Measurements from ENCODE around the gene BANK1. TPM values are rescaled to one million over a fixed set of nuclear protein-coding genes. Genes with fewer than 3 reads are reported as not detected.

The BANK1 gene
- total and polyA plus RNA-seq, 10 of the 15 experiments (the other 5 are each of a cell fraction or from before 2014, with no cell fraction given) = 0.13 to 2.1 (median 0.42) TPM

- POLR2A ChIA-PET = no interaction called here
- Histone ChIP-seq H3K36me3 (ENCODE audit: control insufficient read depth in 2 of 2, insufficient read depth in 2 of 2, low read length in 1 of 2) (no peaks in the 10 kb centered on the region), H3K4me1 (ENCODE audit: control insufficient read depth, insufficient read depth, low read length) (no peaks in the 10 kb centered on the region), H3K79me2 (ENCODE audit: control insufficient read depth, insufficient read depth, low read length) (no peaks in the 10 kb centered on the region), H3K9me3 (replicated peaks; ENCODE audit: control insufficient read depth, insufficient read depth, low read length) (no peaks in the 10 kb centered on the region), H3K27ac (ENCODE audit: control insufficient read depth, insufficient read depth) (no peak overlapping the region), H3K4me3 (no peak overlapping the region), H3K9ac (ENCODE audit: control insufficient read depth, insufficient read depth, low read length) (no peak overlapping the region), H2AFZ (ENCODE audit: control insufficient read depth, low read depth, low read length) (no peak overlapping the region), H4K20me1 (ENCODE audit: control insufficient read depth, insufficient read depth) (no peaks in the 10 kb centered on the region), H3K27me3 (replicated peaks in 1 of 2; ENCODE audit: control insufficient read depth in 2 of 2, insufficient read depth in 2 of 2, low read length in 1 of 2) (no peaks in the 10 kb centered on the region), H3K4me2 (ENCODE audit: control insufficient read depth, insufficient read depth) (no peak overlapping the region)
- in situ Hi-C loops (cut with MboI) = no loop called here
- SMC1A ChIA-PET (ENCODE audit: uncharacterized antibody, unreplicated experiment) = no interaction called here
- FAIRE-seq = no peak
- no peak for ATAC-seq
- no peak for TF ChIP-seq CEBPZ (IDR thresholded peaks at IDR 0.05; ENCODE audit: low read depth, low read length)
- no peak for TF ChIP-seq CHD1 (IDR thresholded peaks at IDR 0.05; ENCODE audit: low read depth, low read length)
- TF ChIP-seq SPI1 (IDR thresholded peaks at IDR 0.05; ENCODE audit: borderline replicate concordance, insufficient read depth, low read depth, low read length) = no peak
- TF ChIP-seq HDGF (IDR thresholded peaks at IDR 0.05) = no peak
- no peak for TF ChIP-seq IRF3 (IDR thresholded peaks at IDR 0.05)
- no peak for TF ChIP-seq RAD21 (IDR thresholded peaks at IDR 0.05; ENCODE audit: insufficient read depth, low read depth, low read length)
- TF ChIP-seq ELK1 (IDR thresholded peaks at IDR 0.05; ENCODE audit: low read depth, low read length) = no peak
- TF ChIP-seq IKZF1 (conservative IDR thresholded peaks at IDR 0.05) = no peak
- TF ChIP-seq NRF1 (conservative IDR thresholded peaks at IDR 0.05; ENCODE audit: low read depth, low read length) = no peak
- no peak for TF ChIP-seq TARDBP (IDR thresholded peaks at IDR 0.05; ENCODE audit: borderline replicate concordance)
- no peak for TF ChIP-seq PAX5 (IDR thresholded peaks at IDR 0.05; ENCODE audit: borderline replicate concordance, low read depth, low read length)
- no peak for TF ChIP-seq ASH2L (IDR thresholded peaks at IDR 0.05; ENCODE audit: borderline replicate concordance, low read depth)
- no peak for TF ChIP-seq NR2C1 (IDR thresholded peaks at IDR 0.05)
- TF ChIP-seq HDAC6 (IDR thresholded peaks at IDR 0.05; ENCODE audit: unreplicated experiment) = no peak
- TF ChIP-seq NFYB (IDR thresholded peaks at IDR 0.05; ENCODE audit: insufficient read depth, low read depth, low read length) = no peak
- TF ChIP-seq STAT1 (conservative IDR thresholded peaks at IDR 0.05) = no peak
- RAD21 ChIA-PET (ENCODE audit: unreplicated experiment) = no interaction called here
- no TSS peak for BruUV-seq (replicated peaks)
- CTCF ChIA-PET = interaction anchor here (0.7 kb wide), 1 partner anchor 8 kb away, joined by 4 read pairs; no protein-coding TSS in a partner anchor
- DNase-seq (ENCODE audit: low read depth, low spot score) = no peak
- intact Hi-C loops (cut with micrococcal nuclease; ENCODE audit: unreplicated experiment) = no loop called here
These were observed 124.2 kb downstream of the BANK1 start for GRCh38 chr4:101914761-101915160.

Measured in GM12878 (cell line).